22Rv1 (cell line): Measurements from ENCODE around the gene NOX5.

Source experiments
- ZFX ChIP-seq: fragments of 450-650 bp; IDR thresholded peaks from 2 replicates; pipeline ENCODE4 v1.6.1; 2017; ENCODE audit warnings: antibody characterized with exemption, borderline replicate concordance
- TF ChIP-seq, protein P1 (sequence below): fragments of 450-650 bp; IDR thresholded peaks from 2 replicates; pipeline ENCODE4 v1.5.1; 2017; ENCODE audit warnings: mild to moderate bottlenecking

DNA sequence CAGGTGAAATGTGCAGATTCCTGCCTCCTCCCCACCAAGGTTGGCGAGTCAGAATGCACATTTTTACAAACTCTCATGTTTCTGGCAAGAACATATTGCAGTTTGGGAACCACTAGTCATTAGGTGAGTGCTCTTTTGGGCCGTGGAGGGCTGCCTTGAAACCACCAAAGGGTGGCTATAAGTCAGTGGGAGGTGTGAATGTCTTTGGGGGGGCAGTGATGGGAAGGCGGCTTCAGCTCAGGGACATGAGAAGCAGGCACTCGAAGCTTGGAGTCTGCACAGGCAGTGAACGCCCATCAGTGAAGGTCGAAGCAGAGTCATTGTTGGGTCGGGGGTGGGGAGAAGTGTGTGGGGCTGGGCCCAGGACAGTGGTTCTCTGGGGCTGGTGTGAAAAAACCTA is 1.1 kb downstream of the NOX5 start:
- TF ChIP-seq, protein P1, sequence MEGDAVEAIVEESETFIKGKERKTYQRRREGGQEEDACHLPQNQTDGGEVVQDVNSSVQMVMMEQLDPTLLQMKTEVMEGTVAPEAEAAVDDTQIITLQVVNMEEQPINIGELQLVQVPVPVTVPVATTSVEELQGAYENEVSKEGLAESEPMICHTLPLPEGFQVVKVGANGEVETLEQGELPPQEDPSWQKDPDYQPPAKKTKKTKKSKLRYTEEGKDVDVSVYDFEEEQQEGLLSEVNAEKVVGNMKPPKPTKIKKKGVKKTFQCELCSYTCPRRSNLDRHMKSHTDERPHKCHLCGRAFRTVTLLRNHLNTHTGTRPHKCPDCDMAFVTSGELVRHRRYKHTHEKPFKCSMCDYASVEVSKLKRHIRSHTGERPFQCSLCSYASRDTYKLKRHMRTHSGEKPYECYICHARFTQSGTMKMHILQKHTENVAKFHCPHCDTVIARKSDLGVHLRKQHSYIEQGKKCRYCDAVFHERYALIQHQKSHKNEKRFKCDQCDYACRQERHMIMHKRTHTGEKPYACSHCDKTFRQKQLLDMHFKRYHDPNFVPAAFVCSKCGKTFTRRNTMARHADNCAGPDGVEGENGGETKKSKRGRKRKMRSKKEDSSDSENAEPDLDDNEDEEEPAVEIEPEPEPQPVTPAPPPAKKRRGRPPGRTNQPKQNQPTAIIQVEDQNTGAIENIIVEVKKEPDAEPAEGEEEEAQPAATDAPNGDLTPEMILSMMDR: no peak
- no peak for TF ChIP-seq ZFX
